ENCODE data around the gene CARNS1.

DNA sequence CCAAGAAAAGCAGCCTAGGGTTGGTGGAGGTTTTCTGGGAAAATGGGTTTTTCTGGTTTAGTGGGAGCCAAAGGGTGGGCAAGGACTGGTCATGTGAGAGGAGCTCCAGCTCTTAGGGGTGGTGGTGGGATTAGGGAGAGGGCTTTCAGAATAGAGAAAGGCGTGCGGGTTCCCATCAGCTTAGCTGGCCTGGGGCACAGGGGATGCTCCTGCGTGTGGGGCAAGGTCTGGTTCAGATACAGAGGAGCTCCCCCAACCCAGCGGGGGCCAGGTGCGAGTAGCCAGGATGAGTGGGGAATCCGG, 52.9 kb downstream of the CARNS1 start:
- TF ChIP-seq, protein P1, sequence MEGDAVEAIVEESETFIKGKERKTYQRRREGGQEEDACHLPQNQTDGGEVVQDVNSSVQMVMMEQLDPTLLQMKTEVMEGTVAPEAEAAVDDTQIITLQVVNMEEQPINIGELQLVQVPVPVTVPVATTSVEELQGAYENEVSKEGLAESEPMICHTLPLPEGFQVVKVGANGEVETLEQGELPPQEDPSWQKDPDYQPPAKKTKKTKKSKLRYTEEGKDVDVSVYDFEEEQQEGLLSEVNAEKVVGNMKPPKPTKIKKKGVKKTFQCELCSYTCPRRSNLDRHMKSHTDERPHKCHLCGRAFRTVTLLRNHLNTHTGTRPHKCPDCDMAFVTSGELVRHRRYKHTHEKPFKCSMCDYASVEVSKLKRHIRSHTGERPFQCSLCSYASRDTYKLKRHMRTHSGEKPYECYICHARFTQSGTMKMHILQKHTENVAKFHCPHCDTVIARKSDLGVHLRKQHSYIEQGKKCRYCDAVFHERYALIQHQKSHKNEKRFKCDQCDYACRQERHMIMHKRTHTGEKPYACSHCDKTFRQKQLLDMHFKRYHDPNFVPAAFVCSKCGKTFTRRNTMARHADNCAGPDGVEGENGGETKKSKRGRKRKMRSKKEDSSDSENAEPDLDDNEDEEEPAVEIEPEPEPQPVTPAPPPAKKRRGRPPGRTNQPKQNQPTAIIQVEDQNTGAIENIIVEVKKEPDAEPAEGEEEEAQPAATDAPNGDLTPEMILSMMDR (IDR thresholded peaks at IDR 0.05; ENCODE audit: insufficient read depth, low read depth, low read length) = no peak
- TF ChIP-seq EZH2 (IDR thresholded peaks at IDR 0.05; ENCODE audit: insufficient read depth, low read length) = no peak

Data from astrocyte (in vitro differentiated cells and primary cell).